Measurements from ENCODE around the gene HMX1.
A peak's percentile ranks its signal among the peaks of the same experiment; 100 is the strongest.

HMX1 gene

GRCh38 chr4:8893227-8893623 is 21.6 kb upstream of the HMX1 start:
- DNase-seq (ENCODE audit: low spot score): no peak

DNA sequence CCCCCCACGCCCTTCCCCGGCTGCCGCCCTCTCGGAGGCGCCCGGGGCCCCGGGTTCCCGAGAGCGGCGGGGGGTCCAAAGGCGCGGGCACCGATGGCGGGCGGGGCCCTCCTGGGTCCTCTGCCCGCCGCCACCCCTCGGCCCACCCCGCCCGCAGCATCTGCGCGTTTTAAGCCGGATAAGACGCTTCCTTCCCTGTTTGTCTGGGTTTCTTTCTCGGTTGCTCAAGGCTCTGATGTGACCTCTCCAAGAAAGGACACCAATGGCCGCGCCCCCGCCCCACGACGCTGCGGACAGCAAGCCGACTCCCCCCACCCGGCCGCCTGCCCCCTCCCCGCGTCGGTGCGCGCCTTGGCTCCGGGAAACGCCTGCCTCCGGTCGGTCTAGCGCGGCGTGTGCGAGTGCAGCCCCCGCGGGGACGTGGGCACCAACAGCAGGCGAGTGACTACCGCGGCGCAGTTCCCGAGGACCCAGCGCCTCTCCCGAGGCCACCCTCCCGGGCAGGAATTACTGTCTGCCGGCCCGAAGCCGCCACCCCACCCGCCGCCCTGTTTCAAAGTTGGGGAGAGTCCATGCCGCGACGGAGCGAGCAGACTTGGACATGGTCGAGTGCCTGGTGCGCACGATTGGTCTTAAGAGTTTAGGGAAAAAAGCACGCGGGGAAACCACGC is 21.1 kb upstream of the HMX1 start:
- no peak for DNase-seq (ENCODE audit: low spot score)
- FAIRE-seq: no peak

More at GRCh38 chr4:8893227-8893623, 21.6 kb upstream of the HMX1 start:
- FAIRE-seq: no peak

DNA sequence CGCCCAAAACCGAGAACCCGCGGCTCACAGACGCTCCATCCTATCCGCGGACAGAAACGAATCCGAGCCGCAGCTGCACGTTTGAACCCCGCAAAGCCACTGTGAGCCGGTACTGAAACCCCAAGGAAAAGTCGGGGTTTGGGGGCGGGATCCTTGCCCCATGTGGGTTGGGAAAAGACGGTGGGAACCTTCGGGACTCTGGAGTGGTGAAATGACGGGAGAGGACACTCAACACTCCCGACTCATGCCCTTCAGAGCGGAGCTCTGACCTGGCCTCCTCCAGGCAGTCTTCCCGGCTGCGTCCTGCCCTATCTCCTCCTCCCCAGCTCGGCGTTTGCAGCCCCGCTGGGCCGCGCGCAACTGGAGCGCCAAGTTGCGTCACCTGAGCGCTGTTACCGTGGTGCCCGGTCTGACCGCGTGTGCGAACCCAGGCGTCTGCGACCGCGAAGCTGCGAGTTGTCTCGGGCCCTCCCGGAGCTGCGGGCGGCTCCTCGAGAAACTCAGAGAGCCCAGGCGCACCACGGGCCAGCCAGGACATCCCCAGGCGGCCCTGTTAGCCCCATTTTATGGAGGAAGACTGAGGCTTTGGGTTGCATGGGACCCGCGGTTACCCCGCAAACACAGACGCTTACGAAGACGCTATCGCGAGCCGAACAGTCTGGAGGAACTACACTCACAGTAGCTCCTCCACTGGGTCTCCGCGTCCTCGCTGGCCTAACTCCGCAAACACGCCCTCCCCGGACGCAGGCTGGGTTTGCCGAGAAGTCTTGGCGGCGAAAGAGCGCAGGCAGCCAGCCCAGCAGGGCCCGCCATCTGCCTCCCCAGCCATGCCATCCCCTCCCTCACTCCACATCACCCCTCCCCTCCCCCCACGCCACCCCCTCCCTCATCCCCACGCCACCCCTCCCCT is 20.3 kb upstream of the HMX1 start:
- DNase-seq (ENCODE audit: low spot score) (no peak), FAIRE-seq (no peak)

DNA sequence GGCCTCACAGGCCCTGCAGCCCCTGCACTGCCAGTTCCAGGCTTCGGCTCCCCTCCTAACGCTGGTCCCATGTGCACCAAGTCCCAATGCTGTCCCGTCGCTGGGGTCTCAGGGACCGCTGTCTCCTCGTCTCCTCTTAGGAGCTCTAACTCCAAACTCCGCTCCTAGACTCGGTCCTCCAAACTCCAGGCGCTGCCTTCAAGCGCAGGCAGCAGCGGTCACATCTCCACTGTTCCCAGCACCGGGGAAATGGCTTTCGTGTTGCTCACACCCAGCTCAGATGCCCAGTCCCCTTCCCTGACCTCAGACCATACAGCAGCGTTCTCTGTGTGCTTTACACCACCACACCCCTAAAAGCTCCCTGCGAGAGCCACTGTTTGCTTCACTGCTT is 19.6 kb upstream of the HMX1 start:
- FAIRE-seq (no peak), DNase-seq (ENCODE audit: low spot score) (no peak)

DNA sequence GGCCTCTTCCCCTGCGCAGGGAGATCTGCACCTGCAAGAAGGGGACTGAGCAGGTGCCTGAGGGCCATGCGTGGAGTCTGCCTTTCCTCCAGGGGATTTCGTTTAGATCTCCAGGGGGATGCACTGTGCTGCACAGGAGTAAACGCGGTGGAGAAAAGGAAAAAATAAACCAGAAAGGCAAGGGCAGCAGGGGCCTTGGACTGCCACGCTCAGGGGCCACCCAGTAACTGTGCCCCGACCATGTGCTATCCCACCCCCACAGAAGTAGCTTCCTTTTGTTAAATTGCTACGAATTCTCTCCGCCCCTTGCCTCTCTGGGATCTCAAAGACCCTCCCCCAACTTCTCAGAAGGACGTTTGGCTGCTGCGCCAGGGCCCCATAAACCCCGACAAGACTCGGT is 17.2 kb upstream of the HMX1 start:
- no peak for DNase-seq (ENCODE audit: low spot score)
- no peak for FAIRE-seq

DNA sequence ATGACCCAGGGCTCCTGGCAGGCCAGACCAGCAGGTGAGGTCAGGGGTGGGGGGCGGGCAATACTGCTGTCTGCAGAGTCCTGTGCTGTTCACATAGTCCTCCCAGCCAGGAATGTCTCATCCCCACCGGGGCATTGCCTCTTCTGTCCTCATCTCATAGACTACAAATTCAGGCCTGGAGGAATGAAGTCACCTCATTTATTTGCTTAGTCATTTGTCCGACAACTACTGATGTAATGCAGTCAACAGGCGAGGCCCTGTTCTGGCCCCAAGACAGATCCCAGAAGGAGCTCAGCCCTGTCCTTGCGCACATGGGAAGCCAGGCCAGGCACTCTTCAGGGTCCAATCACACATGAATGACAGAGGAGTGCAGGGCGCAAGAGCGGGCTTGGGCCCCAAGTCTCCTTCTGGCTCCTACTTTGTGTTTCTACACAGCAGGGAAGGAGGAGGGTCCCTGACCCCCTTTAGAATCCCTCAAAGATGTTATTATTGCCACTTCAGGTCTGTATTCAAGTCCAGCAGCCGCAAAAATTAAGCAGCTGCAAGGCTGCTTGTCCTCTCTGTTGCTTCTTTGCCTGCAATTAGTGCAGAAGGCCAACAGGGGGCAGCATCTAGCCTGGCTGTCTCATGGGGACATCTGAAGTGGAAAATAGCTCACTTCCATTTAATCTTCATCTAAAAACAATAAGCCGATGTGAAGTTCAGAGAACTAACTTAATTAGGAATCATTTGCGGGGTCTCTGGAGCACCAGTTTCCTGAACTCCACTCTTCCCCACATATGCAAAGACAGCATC is 15.2 kb upstream of the HMX1 start:
- FAIRE-seq (no peak), DNase-seq (ENCODE audit: low spot score) (peak; percentile 20)

GRCh38 chr4:8882239-8882638 is 10.6 kb upstream of the HMX1 start:
- no peak for DNase-seq (ENCODE audit: low spot score)
- FAIRE-seq: no peak

- no peak for DNase-seq (ENCODE audit: low spot score)
- no peak for FAIRE-seq
These were observed 9.2 kb upstream of the HMX1 start for GRCh38 chr4:8880851-8881250.

DNA sequence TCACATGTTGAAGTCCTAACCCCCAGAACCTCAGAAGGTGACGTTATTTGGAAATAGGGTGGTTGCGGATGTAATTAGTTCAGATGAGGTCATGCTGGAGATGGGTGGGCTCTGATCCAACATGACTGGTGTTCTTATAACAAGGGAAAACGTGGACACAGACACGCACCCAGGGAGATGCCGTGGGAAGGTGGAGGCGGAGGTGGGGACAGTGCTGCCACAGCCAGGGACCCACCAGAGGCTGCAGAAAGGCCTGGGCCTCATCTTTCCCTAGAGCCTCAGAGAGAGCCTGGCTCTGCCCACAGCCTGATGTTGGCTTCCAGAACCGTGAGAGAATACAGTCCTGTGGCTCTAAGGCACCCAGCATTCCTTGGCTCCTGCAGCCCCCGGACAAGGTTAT is 7.9 kb upstream of the HMX1 start:
- no peak for FAIRE-seq
- DNase-seq (ENCODE audit: low spot score): no peak

GRCh38 chr4:8878421-8878820 is 6.8 kb upstream of the HMX1 start:
- no peak for FAIRE-seq
- no peak for DNase-seq (ENCODE audit: low spot score)

DNA sequence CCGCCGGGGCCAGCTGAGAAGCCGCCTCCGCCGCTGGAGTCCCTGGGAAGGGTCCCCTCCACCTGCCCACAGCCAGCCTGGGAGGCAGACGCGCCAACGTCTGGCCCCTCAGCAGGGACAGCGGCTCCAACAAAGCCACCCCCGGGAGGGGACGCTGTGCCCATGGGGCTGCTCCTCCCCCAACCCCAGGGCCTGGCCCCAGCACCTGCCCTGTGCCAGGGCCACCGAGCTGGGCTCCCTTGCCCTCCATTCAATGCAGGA is 6.1 kb upstream of the HMX1 start:
- DNase-seq (ENCODE audit: low spot score): no peak
- no peak for FAIRE-seq

- DNase-seq (ENCODE audit: low spot score) (no peak), FAIRE-seq (no peak)
These were observed 5.5 kb upstream of the HMX1 start for GRCh38 chr4:8876982-8877779.

DNA sequence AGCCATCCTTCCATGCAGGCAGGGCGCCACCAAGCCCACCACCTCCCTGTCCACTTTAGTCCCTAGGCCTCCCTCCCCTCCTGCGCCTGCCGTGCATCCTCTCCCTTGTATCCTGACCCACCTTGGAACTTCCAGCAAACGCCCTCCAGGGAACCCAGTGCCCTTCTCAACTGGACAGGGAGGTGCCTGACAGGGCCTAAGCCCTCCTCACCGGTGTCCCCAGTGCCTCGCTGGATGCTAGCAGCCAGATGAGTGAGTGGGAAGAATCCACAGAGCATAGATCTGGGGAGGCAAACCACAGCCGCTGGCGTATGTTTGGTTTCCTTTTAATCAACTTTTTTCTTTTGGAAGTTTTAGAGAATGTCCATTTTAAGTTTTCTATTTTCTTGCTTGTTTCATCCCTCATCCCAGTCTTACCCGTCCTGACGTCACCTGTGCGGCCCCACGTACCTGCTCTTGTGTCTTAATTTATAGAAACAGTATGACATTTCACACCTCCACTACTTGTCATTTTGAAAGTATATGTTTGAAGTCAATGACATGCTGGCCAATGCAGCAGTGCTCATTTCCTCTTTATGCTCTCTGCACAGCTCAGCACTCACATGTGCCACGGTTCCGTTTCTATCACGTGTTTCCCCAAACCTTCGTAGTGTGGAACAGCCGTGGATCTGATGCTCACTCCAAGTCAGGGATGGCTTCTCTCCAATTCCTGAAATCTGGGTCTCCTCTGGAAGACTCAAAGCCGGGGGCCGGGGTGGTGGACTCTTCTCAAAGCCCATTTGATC is 3.4 kb upstream of the HMX1 start:
- FAIRE-seq: no peak

DNA sequence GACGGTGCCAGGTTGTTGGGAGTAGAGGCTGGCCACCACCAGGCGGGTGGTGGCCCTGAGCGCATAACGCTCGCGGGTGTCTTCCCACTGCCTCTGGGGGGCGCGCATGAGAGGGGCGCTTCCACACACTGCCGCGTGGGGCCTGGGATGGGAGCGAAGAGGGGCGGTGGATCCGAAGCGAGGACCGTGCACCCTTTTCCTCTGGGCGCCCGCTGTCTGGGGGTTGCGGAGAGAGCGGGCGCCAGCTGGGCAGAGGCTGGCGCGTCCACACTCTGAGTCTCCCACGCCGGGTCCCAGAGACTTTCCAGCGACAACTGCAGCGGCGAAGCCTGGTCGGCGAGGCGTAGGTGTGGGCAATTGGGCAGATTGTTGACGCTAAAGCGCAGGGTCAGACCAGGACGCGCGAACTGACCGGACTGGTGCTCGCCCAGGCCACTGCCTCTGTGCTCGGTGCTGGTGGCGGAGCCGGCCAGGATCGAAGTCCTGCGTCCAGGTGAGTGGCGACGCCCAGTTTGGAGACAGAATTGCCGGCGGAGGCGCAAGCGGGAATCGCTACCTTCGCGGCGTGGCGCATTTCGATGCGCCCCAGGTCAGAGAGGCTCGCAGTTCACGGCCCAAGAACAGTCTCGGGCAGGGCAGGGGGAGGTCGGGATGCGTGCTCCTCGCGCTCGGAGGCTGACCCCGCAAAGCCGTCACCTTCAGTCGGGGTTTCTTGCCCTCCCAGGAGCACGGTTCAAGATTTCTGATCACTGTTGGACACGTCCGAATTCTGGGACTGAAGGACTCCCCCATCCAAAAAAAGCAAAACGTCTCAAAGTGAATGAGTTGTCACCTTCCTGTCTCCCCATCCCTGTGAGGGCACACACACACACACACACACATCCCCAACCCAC is 2.6 kb upstream of the HMX1 start:
- FAIRE-seq (no peak), DNase-seq (ENCODE audit: low spot score) (no peak)

More for the DNA sequence above, 3.4 kb upstream of the HMX1 start:
- no peak for DNase-seq (ENCODE audit: low spot score)

GRCh38 chr4:8872402-8873291 is 1.0 kb upstream of the HMX1 start:
- DNase-seq (ENCODE audit: low spot score) (no peak), FAIRE-seq (no peak)

DNA sequence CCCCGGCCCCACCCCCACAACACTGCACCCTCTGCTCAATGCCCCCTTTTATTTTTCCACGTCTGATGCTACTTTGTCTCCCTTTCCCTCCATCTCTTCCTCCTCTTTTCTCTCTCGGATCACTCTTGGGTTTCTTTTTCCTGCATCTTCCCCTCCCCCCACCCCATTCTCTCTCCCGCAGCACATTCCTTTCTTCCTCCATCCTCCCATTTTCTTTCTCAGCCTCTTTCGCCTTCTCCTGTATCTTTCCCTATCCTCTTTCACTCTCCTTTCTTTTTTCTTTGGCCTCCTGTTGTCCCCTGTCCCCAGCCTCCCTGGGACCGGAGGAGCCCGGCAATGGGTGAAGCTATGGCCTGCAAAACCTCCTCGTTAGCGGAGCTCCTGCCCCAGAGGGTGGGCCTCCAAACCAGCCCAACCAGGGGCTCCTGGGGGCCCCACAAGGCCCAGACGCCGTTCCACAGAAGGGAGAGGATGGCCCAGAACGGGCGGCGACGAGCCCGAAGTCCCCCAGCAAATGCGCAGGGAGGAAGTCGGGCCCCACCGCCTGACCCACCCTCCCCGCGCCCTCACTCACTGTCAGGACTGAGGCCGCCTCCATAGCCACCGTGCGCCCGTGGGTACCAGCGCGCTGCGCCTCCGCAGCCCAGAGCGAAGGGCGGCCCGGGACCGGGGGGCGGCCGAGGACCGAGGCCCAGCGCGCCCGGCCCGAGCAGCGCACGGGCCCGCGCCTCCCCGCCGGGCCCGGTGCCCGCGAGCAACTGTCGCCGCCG is 807 bp downstream of the HMX1 start:
- FAIRE-seq: no peak
- DNase-seq (ENCODE audit: low spot score): no peak

- DNase-seq (ENCODE audit: low spot score) (no peak), FAIRE-seq (no peak)
These were observed 1.6 kb downstream of the HMX1 start for GRCh38 chr4:8869898-8870646.

All from RCC 7860 (cell line).